HG02970 (cell line): ENCODE measurements around the gene GTF3C1.
"Not testable (repeated sequence)": the region's sequence is repeated elsewhere in the genome, so short reads cannot be mapped to it uniquely, and the experiment has no call there.

Experiments
- ATAC-seq: cut with Tn5 transposase; IDR thresholded peaks from one replicate; pipeline ENCODE4 v1.9.1; 2021; ENCODE audit warnings: mild to moderate bottlenecking, moderate library complexity, moderate number of reproducible peaks; ENCODE audit not compliant: unreplicated experiment, low FRiP score

GTF3C1 gene

DNA sequence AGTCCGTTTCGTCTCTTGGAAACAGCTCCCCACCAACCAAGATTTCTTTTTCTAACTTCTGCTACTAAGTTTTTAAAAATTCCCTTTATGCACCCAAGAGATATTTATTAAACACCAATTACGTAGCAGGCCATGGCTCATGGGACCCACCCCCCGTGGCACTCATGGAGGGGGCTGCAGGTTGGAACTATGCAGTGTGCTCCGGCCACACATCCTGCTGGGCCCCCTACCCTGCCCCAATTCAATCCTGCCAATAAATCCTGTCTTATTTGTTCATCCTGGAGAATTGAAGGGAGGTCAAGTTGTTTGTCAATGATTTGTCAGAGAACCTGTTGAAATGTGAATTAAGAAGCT, 99.5 kb downstream of the GTF3C1 start:
- ATAC-seq = peak; percentile 30

DNA sequence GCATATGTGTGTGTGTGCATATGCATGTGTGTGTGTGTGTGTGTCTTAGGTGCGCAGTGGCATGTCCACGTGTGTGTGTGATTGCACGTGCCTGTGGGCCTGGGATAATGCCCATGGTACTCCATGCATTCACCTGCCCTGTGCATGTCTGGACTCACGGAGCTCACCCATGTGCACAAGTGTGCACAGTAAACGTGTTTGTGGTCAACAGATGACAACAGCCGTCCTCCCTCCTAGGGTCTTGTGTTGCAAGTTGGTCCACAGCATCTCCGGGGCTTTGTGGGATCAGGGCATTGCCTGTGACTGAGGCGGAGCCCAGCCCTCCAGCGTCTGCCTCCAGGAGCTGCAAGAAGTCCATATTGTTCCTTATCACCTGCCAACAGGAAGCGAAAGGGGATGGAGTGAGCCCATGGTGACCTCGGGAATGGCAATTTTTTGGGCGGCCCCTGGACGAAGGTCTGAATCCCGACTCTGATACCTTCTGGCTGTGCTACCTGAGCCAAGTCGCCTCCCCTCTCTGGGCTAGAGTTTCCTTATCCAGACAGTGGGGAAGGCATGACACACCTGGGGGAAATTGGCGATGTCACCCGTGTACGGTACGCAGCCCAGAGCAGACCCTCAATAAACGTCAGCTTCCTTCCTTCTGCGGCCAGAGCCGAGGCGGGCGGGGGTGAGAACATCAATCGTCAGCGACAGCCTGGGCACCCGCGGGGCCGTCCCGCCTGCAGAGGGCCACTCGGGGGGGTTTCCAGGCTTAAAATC, 100.1 kb downstream of the GTF3C1 start:
- peak; percentile 43 for ATAC-seq

DNA sequence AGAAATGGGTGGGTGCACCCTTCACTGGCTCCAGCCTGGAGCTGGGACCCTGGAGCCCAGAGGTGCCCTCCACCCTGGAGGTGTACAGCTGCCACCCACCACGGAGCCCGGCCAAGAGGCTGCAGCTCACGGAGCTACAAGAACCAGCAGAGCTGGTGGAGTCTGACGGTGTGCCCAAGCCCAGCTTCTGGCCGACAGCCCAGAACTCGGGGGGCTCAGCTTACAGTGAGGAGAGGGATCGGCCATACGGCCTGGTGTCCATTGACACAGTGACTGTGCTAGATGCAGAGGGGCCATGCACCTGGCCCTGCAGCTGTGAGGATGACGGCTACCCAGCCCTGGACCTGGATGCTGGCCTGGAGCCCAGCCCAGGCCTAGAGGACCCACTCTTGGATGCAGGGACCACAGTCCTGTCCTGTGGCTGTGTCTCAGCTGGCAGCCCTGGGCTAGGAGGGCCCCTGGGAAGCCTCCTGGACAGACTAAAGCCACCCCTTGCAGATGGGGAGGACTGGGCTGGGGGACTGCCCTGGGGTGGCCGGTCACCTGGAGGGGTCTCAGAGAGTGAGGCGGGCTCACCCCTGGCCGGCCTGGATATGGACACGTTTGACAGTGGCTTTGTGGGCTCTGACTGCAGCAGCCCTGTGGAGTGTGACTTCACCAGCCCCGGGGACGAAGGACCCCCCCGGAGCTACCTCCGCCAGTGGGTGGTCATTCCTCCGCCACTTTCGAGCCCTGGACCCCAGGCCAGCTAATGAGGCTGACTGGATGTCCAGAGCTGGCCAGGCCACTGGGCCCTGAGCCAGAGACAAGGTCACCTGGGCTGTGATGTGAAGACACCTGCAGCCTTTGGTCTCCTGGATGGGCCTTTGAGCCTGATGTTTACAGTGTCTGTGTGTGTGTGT, 100.9 kb downstream of the GTF3C1 start:
- ATAC-seq = no peak

DNA sequence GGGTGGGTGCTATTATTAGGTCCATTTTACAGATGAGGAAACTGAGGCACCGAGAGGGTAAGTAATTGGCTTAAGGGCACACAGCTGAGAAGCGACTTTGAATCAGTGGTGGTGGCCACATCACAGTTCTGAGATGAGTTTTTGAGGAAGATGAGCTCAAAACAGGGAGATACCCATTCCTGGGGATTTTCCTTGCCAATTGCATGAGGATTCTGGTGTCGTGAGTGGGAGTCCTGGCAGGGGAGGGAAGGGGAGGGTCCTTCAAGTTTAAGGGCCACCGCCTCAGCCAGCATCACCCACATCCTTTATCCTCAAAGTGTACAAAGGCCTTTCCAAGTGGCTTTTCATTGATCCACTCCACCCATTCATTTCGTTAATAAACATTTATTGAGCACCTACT, 102.4 kb downstream of the GTF3C1 start:
- no peak for ATAC-seq

DNA sequence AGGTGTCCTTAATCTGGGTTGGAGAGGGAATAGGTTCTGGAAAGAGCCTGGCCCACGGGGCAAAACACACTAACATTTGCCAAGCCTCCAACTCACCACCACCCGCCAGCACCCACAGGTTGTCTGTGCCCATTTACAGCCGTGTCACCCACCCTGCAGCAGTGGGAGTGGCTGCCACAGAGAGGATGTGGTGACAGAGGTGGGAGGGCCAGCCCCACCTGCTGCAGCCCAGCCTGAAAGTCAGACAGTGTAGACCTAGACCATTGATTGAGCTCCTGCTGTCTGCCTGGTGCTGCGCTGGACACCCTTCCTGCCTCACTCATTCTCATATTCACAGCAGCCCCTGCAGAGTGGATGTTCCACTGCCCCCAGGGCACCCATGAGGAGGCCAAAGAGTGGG, 103.0 kb downstream of the GTF3C1 start:
- no peak for ATAC-seq

DNA sequence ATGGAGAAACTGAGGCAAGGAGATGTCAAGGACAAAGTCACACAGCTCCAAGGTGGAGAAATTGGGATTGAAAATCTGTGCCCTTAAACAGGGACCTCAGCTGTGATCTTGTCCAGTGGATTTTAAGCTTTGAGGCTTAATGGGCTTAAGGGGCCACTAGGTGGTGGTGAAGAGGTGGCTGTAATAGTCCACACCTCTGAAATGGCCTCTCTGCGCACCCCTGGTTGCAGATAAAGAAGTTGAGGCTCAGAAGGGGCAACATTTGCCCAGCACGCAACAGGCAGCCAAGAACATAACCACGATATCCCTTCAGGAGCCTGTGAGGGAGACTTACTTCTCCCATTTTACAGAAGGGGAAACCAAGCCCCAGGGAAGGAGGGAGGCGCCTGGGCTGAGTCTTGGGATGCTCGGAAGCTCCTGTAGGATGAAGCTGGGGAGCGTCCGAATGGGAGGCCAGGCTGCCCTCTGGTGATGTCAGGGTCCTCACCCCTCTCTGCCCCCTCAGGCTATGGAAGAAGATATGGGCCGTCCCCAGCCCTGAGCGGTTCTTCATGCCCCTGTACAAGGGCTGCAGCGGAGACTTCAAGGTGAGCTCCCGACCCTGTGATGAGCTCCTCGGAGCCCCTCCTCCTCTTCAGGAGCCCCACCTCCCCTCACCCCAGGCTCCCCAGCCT, 104.1 kb downstream of the GTF3C1 start:
- no peak for ATAC-seq

DNA sequence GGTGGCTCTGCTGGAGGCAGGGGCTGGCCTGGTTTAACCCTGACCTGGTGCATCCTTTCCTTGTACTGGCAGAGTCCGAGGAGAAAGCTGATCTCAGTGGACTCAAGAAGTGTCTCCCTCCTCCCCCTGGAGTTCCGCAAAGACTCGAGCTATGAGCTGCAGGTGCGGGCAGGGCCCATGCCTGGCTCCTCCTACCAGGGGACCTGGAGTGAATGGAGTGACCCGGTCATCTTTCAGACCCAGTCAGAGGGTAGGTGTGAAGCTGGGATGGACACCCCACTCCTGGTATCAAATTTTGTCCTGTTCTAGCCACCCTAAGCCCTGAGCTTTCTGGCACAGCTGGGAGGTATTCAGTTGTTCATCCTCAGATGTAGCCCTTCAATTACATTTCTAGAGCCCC, 105.2 kb downstream of the GTF3C1 start:
- ATAC-seq = no peak

DNA sequence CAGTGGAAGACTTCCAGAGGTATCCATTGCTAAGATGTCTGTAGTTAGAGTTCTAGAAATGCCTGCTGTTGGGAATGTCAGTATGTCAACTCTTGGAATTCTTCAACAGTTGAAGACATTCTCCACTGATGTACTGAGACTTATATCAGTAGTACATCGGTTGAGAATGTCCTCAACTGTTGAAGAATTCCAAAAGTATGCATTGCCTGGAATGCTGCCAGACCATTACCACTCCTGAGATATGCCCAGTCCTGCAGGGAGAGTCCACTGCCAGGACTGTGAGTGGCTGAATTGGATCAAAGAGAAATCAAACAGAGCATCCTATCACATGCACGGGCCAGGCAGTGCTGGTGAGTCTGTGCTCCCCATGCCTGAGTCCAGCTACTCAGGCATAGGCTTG, 105.7 kb downstream of the GTF3C1 start:
- no peak for ATAC-seq

DNA sequence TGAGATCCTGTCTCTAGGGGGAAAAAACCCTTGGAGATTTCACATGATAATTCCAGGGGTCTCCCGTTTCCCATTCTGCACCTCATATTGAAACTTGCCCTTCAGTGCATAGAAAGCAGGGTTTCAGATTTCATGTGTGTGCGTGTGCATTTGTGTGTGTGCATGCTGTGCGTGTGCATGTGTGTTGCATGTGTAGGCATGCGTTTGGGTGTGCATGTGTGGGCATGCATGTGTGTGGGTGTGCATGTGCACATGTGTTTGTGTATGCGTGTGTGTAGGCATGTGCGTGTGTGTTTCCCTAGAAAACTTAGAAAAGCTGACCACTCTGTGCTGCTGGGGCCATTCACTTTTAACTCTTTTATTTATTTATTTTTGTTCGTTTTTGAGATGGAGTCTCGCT, 107.7 kb downstream of the GTF3C1 start:
- no peak for ATAC-seq

DNA sequence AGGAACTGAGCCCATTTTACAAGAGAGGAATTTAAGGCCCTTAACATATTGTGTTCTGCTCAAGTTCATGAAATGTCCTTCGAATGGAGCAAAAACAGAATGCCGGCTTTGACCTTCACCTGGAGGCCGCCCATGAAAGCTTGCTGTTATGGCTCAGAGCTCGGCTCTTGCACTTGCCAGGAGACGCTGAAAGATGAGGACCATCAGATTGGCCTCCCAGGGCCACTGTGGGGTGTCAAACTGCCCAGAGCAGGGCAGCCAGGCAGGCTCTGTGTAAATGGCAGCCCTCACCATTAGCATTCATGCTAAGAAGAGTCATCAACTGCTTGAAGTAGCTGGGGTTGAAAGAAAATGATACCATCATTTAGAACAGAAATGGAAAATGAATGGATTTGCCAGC, 108.4 kb downstream of the GTF3C1 start:
- no peak for ATAC-seq

DNA sequence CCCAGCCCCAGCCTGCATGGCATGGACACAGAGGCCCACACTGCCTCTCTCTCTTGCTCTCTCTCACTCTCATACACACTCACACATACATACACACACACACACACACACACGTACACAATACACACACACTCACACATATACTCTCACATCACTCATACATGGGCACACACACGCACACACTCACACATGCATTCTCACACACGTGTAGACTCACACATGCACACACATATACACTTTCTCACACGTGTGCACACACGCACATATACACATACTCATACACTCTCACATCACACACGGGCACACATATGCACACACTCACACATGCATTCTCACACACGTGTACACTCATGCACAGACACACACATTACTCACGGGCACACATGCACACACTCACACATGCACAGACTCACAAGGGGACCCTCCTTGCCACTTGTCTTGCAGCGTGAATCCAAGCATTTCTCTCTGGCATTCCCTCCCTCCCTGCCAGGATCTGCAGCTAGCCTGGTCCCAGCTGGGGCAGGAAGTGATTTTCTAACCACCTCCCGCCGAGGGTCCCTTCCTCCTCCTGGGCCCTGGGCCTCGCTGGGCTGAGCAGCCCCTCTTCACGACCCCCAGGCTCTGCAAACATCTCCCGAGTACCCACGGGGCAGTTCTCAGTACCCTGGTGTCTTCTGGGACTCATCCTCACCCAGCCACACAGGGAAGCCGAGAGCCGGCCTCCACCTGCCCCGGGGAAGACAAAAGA, 110.3 kb downstream of the GTF3C1 start:
- no peak for ATAC-seq

DNA sequence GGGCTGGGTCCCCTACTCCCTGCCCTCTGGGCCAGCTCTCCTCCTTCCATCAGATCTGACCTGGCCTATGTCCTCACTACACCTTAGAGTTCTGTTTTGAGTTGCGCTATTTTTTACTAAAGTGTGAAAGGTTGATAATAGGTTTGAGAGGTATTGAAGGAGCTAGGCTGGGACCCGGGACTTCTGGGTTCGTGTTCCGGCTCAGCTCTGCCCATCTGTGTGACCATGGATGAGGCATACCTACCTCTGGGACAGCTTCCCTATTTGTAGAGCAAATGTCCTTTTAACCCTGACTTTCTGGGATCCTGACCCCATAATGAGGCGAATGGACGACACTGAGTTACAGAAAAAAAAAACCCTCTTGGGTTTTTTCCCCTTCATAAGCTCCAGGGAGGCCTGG, 111.8 kb downstream of the GTF3C1 start:
- ATAC-seq = no peak

DNA sequence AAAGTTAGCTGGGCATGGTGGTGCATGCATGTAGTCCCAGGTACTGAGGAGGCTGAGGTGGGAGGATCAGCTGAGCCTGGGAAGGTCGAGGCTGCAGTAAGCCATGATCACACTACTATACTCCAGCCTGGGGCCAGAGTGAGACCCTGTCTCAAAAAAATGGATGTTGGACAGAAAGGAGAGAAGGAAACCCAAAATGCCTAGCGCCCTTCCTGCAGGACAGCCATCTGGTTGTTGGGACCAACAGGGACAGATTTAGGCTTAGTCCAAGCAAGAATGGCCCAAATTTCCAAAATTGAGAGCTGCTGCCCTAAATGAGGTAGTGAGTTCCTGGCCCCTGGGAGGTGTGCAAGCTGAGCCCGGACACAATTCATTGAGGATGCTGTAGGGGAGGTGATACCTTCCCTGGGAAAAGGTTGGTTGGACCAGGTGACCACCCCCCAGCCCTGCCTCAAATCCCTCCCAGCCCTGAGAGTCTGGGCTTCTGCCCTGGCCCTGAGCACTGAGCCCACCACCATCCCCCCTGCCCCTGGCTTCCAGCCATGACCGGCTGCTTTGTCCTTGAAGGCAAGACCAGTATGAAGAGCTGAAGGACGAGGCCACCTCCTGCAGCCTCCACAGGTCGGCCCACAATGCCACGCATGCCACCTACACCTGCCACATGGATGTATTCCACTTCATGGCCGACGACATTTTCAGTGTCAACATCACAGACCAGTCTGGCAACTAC, 112.6 kb downstream of the GTF3C1 start:
- ATAC-seq = no peak

DNA sequence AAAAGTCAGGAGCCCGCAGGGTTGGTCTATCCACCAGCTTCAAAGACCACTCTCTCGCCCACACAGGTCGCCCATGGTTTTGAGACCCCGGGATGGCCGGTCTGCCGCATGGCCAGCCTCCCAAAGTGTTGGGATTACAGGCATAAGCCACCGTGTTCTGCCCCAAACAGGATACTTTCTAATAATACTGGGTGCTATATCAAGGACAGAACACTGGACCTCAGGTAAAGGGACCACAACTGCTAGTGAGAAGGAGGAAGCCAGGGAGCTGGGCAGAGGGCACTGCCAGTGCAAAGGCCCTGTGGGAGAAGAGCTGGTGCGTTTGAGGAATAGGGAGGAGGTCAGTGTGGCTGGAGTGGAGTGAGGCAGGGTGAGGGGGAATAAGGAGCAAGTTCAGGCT, 113.6 kb downstream of the GTF3C1 start:
- ATAC-seq = no peak

DNA sequence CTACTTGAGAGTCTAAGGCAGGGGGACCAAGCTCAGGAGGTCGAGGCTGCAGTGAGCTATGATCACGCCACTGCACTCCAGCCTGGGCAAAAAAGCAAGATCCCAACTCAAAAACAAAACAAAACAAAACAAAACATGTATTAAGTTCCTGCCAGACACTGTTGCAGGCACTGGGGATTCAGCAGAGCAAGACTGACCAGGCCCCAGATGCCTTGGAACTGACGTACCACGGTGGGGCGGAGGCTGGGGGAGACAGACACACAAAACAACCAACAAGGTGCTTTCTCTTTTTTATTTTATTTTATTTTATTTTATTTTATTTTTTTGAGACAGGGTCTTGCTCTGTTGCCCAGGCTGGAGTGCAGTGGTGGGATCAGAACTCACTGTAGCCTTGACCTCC, 114.6 kb downstream of the GTF3C1 start:
- not testable (repeated sequence) for ATAC-seq

DNA sequence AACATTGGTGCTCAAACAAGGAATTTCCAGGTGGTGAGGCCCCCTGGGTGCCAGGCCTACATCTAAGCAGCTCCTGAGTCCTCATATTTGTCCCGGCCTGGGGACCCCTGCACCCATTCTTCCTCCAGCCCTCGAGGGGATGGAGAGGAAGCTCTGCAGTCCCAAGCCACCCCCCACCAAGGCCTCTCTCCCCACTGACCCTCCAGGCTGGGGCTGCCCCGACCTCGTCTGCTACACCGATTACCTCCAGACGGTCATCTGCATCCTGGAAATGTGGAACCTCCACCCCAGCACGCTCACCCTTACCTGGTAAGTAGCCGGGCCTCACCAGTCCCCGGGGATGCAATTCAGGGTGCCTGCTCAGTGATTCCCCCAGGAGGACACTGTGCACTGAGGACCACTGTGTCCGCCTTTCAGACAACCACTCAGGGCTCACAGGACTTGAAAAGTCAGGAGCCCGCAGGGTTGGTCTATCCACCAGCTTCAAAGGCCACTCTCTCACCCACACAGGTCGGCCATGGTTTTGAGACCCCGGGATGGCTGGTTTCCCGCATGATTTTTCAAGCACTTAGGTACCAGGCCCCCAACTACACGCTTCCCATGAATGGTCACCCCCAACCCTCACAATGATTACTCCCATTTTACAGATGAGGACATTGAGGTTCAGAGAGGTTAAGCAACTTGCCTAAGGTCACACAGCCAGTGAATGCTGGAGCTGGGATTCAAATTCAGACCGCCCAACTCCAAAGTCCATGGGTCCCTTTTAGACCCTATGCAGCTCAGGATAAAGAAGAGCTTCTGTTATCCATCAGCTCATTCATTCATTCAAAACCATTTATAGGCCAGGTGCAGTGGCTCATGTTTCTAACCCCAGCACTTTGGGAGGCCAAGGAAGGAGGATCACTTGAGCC, 115.3 kb downstream of the GTF3C1 start:
- no peak for ATAC-seq

DNA sequence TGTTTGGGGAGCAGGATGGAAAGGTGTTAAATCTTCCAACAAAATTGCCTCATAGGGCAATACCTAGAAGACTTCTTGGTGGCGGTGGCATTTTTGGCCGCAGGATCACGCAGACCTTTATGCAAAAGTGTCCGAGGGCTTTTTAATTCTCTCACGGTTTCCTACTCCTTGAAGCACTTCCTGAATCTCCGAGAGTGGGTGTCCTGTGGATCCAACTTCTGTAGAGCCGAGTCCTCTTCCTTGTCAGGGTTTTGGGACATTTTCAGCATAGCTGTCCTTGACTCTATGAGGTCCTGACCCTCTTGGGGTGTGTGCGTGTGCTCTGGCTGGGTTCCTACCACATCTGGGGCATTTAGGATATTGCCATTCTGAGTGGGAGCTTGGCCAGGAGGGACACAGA, 116.1 kb downstream of the GTF3C1 start:
- no peak for ATAC-seq

DNA sequence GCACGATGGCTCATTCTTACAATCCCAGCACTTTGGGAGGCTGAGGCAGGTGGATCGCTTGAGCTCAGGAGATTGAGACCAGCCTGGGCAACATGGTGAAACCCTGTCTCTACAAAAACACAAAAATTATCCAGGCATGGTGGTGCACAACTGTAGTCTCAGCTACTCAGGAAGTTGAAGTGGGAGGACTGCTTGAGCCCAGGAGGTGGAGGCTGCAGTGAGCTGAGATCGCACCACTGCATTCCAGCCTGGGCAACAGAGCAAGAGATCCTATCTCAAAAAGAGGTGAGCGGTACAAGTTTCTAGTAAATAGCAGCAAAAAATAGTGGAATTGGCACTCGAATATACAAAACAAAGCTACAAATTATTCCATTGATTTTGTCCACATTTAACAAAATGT, 116.5 kb downstream of the GTF3C1 start:
- ATAC-seq = not testable (repeated sequence)

DNA sequence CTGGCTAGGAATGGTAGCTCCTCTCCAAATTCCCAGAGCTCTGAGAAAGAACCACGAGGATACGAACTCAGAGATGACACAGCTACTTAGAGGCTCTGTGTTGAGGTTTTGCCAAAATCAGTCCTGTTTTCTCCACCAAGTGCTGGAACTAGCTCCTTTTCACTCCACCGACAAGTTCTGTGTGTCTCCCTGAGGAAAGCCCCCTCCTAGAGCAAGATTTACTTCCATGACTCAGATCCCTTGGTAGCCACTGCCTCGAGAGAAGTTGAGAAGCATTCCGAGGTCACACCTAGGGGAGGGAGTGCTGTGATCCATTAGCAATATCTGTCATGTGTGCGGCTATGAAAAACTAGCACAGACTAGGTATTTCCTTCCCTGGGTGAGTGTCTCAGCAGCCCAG, 117.2 kb downstream of the GTF3C1 start:
- ATAC-seq = no peak
